RCC 7860 (cell line): ENCODE data around the gene PON2.

Experiments used
- DNase-seq: peaks from one replicate; pipeline ENCODE4 v3.0.0-alpha.2; 2015; ENCODE audit warnings: low spot score
- FAIRE-seq: peaks from 2 replicates; lab custom pipeline; 2012; peaks lifted over from hg19 to GRCh38; lab: Jason Lieb, UNC

The PON2 gene

DNA sequence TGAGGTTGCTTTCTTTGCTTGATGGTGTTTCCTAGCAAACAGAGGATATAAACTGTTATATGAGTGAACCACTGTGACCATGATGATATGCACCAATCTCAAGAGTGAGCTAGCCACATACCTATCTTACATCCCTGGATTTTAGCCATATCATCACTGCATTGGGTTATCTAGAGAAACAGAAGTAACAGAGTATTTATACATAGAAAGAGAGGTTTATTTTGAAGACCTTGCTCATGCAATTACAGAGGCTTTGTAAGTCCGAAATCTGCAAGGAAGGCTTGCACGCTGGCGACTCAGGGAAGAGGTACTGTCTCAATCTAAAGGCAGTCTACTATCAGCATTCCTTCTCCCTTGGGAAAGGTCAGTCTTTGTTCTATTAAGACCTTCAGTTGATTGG lies 11.8 kb upstream of the PON2 start:
- FAIRE-seq (no peak), DNase-seq (no peak)

DNA sequence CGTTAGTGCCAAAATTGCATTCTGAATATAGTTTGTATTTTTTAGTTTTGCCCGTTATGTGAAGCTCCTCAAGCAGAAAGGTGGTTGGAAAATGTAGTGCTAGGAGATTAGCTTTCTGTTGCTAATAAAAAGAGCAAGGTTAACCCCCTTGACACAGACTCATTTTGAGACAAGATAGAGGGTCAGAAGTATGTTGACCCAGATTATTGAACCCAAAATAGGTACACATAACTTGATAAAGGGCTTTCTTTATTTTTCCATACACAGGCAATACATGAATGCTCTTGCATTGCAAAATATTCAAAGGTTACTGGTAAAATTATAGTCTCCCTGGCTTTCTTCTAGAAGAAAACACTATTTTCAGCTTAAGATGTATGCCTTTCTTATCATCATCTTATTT lies 10.0 kb upstream of the PON2 start:
- FAIRE-seq = no peak
- no peak for DNase-seq

DNA sequence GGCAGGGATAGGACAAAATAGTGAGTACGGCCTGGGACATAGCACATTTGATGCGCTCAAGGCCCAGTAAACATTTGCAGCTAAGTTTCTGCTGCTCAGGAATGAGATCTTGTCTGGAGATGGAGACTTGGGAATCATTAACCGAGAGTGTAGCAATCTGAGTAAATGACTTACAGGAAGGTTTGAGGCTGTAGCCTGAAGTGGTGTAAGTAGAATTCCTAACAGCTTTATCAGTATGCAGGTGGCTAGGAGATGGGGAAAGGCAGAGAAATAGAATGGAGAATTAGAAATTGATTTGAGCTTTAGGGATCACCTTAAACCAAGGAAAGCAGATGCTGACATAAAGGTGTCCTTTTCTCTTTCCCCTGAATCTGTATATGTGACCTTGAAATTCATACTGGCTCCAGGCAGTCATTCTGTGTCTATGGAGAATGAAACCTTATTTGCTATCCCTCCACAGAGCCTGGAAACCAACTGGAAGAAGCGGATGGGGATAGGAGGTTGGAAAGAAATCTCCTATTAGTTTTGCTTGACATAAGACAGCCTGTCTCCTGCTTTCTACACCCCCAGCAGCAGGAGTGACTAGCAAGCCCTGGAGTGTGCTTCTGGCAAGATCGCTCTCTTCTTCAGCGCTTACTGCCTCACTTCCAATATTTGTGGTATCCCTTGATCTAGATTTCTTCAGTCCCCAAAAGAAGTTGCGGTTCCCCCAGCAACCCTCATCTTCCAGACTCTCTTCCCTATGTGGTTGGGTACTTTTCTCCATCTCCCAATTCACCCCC lies 6.4 kb upstream of the PON2 start:
- peak; percentile 95 for DNase-seq
- peak; percentile 99 for FAIRE-seq

DNA sequence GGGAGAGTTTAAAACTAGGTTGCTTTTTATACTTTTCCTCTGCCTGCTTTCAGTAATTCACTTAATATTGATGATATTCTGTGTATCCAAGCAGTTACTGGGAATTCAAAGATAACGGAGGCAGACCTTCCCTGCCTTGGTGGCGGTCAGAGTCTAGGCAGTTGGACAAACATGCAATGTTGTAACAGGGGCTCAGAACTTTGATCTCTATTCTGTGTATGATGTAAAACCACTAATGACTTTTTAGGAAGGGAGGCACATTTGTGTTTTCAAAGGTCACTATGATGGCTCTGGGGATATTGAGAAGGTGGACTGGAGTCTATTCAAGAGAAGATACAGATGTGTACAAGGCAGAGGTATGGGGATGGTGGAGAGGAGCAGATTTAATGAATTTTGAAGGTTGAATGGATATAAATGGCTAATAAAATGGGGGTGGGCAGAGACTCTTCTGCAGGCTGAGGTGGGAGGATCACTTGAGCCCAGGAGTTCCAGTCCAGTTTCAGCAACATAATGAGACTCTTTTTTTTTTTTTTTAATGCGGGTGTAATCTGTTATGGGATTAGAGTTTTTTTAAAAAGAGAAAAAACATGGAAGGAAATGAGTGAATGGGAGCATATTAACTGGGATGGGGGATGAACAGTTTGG lies 5.7 kb upstream of the PON2 start:
- DNase-seq = no peak
- no peak for FAIRE-seq

DNA sequence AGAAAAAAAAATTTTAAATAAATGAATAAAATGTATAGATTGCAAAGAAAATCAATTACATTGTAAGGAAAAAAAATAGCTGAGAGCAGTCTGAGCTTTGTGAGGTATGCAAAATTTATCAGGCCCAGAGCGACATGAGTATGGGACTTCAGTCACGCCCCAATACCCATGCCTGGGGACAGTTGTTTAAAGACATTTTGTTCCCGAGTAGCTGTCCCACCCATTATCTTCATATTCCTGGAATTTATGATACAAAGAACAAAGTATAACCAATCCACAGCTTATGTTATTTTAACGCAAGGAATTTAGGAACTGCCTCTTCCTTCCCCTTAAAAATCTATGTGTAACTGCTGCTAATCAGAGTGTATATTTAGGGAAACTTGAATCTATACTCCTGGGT lies 1.6 kb upstream of the PON2 start:
- no peak for FAIRE-seq
- DNase-seq = no peak

DNA sequence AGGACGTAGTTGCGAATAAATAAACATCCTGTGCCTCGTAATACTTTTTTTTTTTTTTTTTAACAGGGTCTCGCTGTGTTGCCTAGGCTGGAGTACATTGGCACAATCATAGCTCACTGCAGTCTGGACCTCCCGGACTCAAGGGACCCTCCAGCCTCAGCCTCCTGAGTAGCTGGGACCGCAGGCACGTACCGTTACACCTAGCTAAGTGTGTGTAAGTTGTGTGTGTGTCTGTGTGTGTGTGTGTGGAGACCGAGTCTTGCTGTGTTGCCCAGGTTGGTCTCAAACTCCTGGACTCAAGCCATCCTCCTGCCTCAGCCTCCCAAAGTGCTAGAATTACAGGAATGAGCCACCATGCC lies 573 bp upstream of the PON2 start:
- FAIRE-seq (no peak), DNase-seq (no peak)

DNA sequence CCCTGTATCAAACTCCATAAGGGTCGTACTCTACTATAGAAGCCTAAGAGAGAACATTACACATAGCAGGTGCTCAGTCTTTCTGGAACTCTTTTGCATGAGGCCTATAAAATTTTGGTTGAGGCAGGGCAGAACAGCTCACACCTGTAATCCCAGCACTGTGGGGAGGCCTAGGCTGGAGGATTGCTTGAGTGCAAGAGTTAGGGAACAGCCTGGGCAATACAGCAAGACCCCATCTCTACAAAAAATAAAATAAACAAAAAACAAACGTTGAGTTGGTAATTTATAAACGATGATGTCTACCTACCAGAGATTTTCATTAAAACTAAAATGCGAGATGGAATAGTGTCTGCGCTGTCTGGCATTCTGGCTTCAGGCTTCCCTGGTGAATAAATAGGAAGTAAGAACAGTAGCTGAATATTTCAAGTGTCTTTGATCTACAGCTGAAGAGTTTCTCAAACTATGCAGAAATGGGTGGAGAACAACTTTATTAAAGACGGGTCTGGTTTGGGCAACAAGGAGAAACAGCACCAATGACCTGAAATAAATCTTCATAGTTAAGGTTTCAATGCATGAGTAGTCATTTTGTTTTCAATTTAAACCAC lies 774 bp downstream of the PON2 start:
- FAIRE-seq (peak; percentile 22), DNase-seq (no peak)

DNA sequence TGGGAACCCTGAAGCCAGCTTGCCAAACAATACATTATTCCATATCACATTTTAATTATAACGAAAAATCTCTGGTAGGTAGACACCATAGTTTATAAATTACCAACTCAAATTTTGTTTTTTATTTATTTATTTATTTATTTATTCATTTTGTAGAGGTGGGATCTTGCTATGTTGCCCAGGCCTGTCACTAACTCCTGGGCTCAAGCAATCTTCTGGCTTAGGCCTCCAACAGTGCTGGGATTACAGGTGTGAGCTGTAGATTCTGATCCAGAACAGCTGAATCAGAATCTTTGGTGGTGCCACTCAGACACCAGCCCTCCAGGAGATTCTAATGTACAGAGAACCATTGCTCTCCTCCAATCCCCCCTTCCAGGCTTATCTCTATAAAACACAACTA lies 1.7 kb downstream of the PON2 start:
- FAIRE-seq (no peak), DNase-seq (no peak)

DNA sequence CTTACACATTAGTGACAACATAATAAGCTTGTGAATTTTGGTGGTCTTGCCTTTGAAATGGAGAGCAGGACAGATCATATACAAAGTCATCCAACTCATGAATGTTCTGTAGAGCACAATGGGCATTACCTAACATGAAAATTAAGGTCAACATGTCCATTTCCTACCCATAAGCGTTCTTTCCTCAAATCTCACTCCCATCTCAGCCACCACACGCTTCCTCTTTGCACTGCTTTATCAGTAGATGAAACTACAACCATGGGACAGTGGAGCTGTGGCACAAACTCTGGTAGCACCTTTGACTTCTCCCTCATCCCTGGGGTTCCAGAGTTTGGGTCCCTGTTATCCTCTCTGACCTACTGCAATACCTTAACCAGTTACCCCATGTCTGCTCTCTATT lies 2.2 kb downstream of the PON2 start:
- DNase-seq = no peak
- FAIRE-seq = no peak

DNA sequence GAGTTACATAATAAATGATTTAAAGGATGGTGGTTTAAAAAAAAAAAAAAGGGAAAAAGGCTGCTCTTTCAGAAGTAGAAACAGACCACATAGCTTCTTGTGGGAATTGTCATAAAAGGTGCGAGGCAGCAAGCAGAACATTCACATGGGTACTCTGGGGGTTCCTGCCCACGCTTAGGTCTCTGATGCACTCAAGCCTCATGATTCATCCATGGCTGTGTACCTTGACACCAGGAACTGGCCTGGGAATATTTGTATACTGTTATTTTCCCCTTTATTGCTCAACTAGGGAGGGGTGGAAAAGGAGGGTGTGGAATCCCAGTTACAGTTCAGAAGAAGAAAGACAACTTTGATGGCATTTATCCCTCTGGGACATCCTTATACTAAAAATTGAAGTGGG lies 4.0 kb downstream of the PON2 start:
- DNase-seq = peak; percentile 88
- FAIRE-seq = peak; percentile 93

DNA sequence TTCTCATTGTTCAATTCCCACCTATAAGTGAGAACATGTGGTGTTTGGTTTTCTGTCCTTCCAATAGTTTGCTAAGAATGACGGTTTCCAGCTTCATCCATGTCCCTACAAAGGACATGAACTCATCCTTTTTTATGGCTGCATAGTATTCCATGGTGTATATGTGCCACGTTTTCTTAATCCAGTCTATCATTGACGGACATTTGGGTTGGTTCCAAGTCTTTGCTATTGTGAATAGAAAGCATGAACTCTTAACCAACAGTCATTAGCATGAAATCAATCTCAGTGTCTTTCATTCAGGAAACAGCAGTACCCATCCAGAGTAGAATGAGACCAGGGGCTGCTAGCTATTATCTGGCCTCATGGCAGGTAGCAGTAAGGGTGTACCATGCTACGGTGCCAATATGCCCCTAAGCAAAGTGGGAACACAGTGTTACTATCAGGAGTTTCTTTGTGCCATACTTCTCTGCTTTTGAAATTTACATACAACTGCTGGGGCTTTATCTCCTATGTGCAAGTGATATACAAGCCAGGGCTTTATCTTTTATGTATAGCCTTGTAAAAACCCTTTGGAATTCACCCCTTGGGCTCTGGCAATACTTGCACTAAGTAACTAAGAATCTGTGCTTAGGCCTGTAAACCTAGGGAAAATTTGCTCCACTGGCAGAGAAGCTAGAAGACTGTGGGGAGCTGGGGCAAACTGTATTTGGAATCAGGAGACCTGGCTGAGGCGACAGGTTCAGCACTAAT lies 5.4 kb downstream of the PON2 start:
- DNase-seq (no peak), FAIRE-seq (no peak)

DNA sequence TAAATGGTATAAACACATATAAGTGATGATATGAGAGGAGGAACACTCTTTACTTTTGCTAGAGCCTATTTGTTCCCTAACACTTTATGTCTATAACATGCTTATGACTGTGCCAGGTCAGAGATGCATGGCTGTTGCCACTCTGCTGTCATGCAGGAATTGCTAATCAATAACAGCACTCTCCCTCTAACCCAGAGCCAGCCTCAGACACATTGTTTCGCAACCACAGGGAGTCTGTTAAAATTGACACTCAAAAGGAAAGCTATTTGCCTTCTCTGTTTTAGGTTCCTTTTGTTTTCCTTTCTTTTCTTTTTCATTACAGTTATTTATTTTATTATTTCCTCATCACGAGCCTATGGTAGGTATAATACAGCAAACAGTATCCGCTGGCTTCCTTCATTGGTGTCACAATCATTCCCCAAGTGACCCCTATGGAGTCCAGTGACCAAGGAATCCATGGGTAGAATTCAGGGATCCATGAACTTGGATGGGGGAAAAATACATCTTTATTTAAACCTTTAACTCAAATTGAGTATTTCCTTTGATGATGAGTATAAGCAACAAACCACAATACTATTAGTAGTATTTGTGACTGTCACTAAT lies 6.8 kb downstream of the PON2 start:
- no peak for DNase-seq
- FAIRE-seq = no peak

DNA sequence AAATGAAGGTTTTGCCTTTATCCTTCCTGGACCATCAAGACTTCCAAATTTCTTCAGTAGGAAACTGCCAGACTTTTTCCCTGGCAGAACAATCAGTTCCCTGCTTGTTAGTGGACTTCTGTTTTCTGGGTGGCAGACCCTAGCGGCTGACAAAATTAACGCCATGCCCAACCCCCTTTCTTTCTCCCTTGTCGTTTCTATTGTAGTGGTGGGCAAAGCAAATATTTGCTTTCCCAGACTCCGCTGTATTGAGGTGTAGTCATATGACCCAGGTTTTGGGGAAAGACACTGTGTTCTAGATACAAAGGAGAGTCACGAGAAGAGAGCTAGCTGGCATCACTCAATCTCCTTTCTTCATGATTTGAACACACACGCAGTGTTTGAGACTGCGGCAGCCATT lies 7.7 kb downstream of the PON2 start:
- no peak for DNase-seq
- no peak for FAIRE-seq

DNA sequence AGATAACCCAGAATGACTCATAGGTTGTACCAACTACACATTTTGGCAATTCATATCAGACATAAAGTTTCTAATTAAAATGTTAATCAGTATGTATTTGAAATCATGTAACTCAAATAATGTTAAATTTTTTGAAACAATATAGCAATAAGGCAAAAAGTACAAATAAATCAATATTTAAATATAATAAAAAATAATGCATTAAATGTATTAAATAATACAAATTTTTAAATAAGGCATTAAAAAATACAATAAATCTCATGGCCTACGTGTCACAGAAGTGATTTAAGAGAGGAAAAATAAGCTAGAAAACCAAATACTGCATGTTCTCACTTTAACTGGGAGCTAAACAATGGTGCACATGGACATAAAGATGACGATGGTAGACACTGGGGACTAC lies 9.1 kb downstream of the PON2 start:
- DNase-seq (no peak), FAIRE-seq (peak; percentile 86)

DNA sequence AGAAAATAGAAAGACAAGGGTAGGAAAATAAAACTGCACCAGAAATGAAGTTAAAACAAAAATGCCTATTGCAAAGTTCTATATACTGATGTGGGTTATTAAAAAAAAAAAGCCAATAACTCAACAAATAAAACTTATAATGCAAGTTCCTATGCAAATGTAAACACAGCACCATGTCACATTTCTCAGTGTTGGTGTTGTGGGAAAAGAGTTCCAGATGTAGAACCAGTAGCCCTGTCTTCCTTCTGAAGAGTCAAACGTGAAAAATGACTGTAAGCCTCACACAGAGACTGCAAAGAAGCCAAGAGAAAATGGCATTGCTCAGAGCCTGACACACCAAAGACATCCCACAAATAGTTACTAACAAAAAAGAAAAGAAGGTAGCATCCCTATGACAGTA lies 10.1 kb downstream of the PON2 start:
- DNase-seq (no peak), FAIRE-seq (peak; percentile 4)

DNA sequence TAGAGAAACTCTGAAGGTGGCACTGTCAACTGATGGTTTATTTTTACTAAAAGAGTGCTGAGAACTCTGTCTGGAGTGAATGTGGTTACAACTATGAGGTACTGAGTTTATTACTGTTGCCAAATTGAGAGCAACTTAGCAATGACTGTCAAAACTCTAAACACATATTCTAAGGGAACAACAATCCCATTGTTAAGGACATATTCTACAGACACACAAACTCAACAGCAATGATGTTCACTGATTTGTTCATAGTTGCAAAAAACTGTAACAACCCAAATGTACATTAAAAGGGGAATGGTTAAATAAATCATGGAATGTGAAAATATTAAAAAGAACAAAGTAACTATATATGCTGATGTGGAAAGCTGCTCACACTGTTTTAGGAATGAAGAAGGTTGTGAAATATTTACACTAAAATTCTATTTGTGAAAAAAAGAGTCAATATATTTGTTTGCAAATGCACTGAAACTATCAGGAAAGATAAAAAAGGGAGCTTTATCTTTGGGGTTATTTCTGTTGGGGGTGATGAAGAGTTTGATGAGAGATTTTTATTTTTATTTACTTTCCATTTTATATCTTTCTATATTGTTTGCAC lies 12.9 kb downstream of the PON2 start:
- DNase-seq (no peak), FAIRE-seq (peak; percentile 58)

DNA sequence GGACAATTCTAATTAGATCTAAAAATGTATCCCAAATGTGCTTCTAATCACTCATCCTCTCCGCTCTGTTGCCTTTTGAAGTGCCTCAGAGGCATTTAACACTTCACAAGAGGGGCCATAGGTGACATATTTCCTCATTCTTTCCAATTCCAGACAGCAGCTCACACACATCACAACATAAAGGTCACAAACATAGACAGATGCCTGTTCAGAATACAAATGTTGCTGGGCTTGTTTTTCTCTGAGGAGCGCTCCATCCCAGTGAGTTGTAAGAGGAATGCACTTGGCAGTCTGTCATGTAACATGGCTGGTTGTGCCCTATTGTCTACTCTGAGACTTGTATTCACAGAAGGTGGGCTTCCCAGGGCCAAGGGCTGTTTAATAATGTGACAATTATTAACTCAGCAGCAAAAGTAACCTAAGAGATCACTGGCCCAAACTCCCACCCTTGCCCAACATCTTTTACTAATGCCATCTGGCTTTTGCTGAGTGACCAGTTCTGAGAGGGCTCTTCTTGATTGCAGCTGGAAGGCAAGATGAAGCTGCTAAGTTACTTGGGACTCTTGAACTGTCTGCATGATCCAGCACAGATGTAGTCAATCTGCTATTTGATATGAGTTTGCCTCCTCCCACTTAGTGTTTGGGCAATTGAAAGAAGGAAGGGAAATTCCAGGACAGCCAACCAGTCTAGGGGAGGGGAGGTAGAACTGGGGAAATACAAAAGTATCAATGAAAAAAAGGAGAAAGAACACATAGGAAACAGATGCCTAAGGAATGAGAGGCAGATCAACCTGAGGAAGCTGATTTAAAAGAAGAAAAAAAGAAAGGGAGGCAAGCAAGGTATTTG lies 13.6 kb downstream of the PON2 start:
- DNase-seq (no peak), FAIRE-seq (no peak)

DNA sequence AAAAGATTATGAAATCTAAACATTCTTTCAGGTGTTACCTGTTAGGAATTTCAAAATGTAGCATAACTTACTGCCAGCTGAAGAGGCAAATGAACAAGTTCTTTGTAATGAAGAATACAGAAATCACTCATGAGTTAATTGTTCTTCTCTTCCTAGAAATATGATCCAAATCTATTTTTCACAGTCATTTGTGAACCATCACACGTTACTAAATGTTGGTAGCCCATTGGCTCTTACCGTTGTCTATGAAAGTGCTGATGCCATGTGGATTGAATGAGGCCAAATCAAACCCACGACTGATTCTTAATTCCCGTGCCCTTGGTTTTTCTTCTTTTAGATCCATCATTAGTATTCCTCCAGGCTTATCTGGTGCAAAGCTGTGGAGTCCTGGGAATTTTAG lies 22.8 kb downstream of the PON2 start:
- DNase-seq = no peak
- no peak for FAIRE-seq

DNA sequence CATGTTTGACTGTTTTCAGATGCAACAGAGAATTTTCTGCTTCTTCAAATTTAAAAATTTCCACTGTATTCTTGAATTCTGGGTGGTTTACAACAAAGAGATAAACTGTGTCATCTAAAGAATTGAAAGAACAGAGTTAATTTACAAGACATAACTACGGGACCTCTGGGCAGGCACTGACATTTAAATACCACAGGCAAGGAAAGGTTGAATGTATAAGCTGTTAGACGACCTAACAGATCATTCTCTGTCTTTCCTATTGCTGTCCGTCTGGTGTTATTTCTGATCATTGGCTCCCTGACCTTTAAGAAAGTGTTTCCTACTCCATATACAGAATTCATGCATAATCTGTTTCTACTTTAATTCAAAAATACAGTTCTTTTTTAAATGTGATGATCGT lies 23.2 kb downstream of the PON2 start:
- FAIRE-seq (peak; percentile 31), DNase-seq (no peak)

DNA sequence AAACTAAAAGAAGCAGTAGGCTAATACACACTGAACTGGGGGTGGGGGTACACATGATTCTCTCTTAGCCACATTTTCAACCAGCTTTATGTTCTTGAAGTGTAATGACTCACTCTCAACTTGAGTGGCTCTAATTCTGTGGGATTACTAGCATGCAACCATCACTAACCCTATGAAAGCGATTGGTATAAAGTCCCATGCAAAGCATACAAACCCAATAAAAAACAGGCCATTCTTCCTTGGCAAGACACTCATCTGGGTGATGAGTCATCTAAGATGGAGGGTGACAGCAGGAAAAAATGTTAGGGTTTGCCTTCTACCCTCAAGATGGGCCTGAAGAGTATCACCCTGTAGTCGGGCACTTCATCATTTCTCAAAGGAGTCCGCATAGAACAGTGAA lies 23.8 kb downstream of the PON2 start:
- FAIRE-seq (peak; percentile 57), DNase-seq (no peak)
